Fibroblast of skin of left biceps (primary cell): ENCODE results near the gene PLOD1.
"Not testable (repeated sequence)": the region's sequence is repeated elsewhere in the genome, so short reads cannot be mapped to it uniquely, and the experiment has no call there.

Experiments used
- DNase-seq, 2 experiments: peaks; one replicate each; pipeline ENCODE4 v3.0.0-alpha.2; 2013; ENCODE audit warnings: low read depth in 2 of 2

The PLOD1 gene

DNA sequence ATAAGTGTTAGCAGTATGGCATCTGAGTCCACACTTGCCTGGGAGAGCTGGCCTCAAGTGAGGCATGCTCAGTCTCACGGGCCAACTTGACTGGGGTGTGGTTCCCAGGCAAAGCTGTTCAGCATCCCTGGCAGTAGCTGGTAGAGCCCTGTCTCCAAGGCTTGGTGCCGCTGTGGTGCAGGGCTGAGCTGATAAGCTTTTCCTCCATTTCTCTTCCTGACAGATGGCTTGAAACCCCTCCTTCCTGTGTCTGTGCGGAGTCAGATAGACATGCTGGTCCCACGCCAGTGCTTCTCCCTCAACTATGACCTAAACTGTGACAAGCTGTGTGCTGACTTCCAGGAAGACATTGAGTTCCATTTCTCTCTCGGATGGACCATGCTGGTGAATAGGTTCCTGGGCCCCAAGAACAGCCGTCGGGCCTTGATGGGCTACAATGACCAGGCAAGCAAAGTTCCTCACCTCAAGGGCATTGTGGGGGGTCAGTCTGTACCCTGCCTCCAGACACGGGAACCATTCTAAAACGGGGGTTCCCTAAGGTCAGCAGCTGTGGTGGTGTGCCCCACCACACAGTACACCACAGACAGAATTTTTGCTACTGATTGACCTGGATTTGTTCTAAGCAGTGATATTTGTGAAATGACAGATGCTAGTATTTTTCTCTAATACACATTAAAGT lies 71.1 kb downstream of the PLOD1 start:
- DNase-seq = no peak

DNA sequence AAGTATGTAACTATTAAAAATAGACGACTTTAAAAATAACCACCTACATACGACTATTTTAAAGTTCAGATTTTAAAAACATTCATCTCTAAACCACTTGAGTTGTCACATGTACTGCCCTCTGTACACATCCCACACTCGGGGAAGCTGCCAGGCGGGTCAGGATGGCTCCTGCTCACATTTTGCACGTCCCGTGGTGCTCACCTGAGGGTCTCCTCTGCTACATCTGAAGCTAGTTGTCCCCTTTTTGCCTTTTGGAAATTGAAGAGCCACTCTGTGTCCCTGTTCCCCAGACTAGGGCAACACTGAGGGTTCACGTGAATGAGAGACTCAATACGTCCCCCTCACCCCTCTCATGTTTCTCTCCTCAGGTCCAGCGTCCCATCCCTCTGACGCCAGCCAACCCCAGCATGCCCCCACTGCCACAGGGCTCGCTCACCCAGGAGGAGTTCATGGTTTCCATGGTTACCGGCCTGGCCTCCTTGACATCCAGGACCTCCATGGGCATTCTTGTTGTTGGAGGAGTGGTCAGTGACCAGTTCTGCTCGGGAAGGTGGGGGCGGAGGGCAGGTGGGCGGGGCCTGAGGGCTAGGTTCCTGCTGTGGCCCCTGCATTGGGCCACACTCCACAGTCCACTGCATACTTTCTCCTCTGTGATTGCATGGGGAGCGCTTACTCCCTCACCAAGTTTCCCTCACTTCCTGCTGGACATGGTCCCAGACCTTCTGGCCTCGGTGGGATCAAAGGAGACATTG lies 71.8 kb downstream of the PLOD1 start:
- DNase-seq = no peak

- no peak for DNase-seq
Observed at GRCh38 chr1:12007204-12007603, 72.7 kb downstream of the PLOD1 start.

DNA sequence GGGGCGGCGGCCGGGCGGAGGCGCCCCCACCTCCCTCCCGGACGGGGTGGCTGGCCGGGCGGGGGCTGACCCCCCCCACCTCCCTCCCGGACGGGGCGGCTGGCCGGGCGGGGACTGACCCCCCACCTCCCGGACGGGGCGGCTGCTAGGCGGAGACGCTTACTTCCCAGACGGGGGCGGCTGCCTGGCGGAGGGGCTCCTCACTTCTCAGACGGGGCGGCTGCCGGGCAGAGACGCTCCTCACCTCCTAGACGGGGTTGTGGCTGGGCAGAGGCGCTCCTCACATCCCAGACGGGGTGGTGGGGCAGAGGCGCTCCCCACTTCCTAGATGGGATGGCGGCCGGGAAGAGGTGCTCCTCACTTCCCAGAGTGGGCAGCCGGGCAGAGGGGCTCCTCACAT lies 73.8 kb downstream of the PLOD1 start:
- DNase-seq = not testable (repeated sequence)

DNA sequence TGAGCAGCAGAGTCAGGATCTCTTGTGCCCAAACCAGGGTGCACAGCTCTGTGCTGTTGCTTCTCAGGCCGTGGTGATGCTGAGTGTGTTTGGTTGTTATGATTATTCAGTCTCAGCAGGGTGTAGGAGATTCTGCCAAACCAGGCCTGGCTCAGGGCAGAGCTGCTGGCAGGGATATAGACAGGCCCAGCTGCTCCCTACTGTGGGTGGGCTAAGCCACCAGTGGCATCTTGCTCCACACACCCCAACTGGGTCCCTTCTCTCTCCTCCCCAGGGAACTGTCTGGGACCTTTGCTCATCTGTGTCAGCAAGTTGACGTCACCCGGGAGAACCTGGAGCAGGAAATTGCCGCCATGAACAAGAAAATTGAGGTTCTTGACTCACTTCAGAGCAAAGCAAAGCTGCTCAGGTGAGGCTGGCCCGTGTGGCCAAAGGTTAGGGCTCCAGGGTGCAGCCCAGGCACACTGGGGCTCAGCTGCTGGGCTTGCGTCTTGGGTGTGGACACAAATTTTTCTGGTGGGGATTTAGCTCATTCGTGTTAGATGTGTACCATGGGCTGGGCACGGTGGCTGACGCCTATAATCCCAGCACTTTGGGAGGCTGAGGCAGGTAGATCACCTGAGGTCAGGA lies 74.9 kb downstream of the PLOD1 start:
- no peak for DNase-seq

DNA sequence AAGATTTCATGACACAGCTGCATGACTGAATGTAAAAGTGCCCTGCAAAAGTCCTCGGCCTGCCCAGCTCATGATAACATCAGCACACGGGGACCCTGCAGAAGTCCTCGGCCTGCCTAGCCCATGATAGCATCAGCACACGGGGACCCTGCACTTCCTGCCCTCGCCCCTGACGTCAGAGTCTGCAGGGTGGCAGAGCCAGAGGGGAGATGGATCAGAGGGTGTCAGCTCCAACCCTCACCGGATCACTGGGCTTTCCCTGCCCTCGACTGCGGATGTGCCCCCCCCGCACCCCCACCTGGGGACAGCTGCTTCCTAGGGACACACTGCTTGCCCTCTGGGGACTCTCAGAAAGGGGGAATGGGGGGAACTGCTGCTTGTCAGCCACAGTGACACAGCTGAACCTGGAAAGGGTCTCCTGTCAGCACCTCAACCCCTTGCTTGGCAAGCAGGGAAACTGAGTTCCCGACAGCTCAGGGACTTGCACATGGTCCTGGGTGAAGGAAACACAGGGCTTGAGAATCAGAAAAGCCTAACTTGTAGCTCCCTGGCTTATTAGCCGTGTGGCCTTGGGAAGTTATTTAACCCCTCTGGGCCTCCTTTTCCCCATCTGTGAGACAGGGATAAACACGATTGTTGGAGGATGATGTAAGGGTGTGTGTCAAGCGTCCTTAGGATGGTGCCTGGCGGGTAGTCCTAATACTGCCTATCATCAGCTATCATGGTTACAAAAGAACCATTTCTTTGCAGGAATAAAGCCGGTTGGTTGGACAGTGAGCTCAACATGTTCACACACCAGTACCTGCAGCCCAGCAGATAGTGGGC lies 76.4 kb downstream of the PLOD1 start:
- no peak for DNase-seq

GRCh38 chr1:12011998-12012397 lies 77.5 kb downstream of the PLOD1 start:
- no peak for DNase-seq

DNA sequence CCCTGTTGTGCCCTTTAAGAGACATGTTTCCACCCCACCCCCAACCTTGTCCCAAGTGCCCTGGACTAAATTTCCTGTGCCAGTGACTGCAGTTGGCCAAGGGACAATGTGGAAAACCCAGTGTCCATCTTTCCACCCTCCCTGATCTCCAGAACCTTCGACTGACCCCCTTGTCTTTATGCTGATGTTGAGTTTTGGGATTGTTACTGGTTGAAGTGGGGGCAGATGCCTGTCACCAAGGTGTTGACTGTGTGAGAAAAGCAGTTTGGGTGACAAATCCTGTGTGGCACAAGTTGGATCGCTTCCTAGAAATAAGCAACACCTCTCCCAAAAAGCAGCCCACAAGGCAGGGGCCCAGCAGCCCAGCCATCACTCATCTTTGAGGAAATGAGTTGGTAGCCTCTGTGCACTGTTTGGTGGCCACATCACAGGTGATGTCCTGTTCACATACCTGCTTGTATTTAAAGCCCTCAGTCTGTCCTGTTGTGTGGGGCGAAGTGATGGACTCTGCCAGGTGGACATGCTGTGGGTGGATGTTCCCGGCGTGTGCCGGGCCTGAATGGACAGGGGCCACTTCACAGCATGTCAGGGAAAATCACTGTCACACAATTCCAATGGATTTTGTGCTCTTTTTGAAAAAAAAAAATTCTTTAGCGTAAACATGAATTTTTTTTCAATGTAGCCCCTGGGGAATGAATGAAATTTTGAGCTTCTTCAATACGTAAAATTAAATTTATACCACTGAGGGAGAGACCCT lies 78.2 kb downstream of the PLOD1 start:
- DNase-seq = no peak

DNA sequence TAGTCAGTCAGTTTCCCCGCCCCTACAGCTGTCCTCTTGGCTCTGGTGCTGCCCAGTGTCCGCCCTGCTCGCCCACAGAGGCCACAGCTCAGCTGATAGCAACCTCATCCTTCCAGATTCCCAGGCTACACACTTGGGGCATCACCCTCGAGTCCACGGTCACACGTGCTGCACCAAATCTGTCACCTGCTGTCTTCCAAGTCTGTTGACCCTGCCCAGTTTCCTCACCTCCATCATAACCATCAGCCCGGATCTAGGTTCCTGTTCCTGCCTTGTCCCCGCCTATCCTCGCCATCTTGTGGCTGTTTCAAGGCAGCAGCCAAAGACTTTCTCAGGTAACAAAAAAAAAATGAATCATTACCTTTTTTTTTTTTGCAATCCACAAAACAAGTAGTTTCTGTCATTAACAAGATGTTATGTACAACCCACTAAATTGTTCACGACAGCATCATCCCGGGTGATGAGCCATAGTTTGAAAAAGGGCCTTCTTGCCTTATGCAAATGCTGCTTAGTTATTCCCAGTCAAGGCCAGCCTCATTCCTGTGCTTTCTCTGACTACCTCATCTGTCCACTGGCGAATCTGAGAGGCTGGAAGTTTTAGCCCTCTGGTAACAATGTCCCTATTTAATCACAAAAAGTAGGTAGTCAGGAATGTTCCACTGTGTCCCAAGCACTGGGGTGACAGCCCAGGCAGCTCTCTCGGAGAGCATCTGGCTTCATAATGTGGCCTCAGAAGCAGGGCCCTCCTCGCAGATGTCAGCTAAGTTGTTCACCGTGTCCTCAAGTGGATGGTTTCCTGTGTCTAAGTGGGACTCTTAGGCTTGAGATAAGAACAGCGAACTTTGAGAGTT lies 79.8 kb downstream of the PLOD1 start:
- no peak for DNase-seq

GRCh38 chr1:12015001-12015491 lies 80.5 kb downstream of the PLOD1 start:
- no peak for DNase-seq

- no peak for DNase-seq
Observed at GRCh38 chr1:12015499-12015898, 81.0 kb downstream of the PLOD1 start.

DNA sequence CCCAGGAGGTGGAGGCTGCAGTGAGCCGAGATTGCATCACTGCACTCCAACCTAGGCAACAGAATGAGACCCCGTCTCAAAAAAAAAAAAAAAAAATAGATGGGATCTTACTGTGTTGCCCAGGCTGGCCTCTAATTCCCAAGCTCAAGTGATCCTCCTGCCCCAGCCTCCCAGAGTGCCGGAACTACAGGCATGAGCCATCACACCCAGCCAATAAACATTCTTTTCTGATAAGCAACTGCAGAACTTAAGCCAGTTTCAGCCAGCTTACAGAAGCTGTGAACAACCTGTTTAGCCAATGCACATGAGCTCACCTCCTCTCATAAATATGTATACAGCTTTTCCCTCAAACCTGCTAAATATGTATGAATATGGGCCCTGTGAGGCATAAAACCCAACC lies 81.7 kb downstream of the PLOD1 start:
- no peak for DNase-seq

DNA sequence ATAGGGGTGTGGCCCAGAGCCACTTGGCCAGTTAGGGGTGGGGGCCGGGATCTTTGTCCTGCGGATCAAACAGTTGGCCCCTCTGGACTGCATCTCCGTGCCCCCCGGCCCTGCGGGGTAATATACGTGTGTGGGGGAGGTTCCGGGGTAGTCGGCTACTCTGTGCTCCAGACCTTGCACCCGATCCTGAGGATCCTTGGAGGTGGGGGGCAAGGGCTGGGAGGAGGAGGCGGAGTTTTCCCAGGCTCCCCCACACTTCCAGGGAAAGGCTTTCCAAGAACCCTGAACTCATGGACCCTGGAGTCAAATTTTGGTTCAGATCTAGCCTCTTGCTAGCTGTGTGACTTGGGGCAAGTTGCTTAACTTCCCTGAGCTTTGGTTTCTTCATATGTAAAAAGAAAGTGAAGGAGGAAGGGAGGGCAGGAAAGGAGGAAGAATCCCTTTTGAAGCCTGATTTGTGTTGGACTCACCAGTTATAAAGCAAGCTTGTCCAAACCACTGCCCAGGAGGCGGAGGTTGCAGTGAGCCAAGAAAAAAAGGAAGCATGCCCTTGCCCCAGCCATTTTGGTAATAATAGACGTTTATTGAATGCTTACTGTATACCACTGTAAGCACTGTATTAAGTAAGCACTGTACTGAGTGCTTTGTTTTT lies 85.5 kb downstream of the PLOD1 start:
- no peak for DNase-seq

DNA sequence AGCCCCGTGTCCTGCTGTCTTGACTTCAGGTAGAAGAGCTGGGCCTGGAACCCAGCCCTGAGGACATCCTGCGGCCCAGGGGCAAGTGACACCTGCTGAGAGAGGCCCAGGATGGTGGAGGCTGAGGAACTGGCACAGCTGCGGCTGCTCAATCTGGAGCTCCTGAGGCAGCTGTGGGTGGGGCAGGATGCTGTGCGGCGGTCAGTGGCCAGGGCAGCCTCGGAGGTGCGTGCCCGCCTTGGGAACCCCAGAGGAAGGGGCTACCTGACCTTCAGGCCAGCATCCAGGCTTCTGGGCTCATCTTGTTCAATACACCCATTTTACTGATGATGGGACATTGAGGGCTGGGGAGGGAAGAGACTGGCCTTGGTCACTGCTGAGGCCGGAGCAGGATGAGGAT lies 87.1 kb downstream of the PLOD1 start:
- no peak for DNase-seq

GRCh38 chr1:12022036-12022435 lies 87.5 kb downstream of the PLOD1 start:
- DNase-seq = no peak
